Testis (tissue), 3 donors: ENCODE results near the gene MLXIPL. TPM values are rescaled to one million over a fixed set of nuclear protein-coding genes. Genes with fewer than 3 reads are reported as not detected.

Experiments used
- DNase-seq: peaks from one replicate; pipeline ENCODE4 v3.0.0-alpha.2; 2019
- H3K27ac ChIP-seq, 2 donors: fragments of 200-600 bp; sonication (generic); one replicate each; pipeline ENCODE4 v1.5.1; 2019
- H3K27me3 ChIP-seq: fragments of 200-600 bp; sonication (generic); one replicate; pipeline ENCODE4 v1.5.1; 2019
- H3K36me3 ChIP-seq: fragments of 200-600 bp; sonication (generic); one replicate; pipeline ENCODE4 v1.5.1; 2017; ENCODE audit warnings: low read depth; ENCODE audit errors: missing control alignments
- H3K4me1 ChIP-seq: fragments of 200-600 bp; sonication (generic); one replicate; pipeline ENCODE4 v1.5.1; 2019
- H3K4me3 ChIP-seq, 2 donors: fragments of 200-600 bp; sonication (generic); one replicate each; pipeline ENCODE4 v1.5.1; 2017 to 2019
- H3K9me3 ChIP-seq: fragments of 200-600 bp; sonication (generic); one replicate; pipeline ENCODE4 v1.5.1; 2017
- CTCF ChIP-seq, 3 experiments: fragments of 450-650 bp in 2 of 3; fragments of 200-600 bp in 1 of 3; sonication (generic) in 1 of 3; IDR thresholded peaks; one replicate each; pipeline ENCODE4 v1.5.1; 2016 to 2019; ENCODE audit warnings: antibody characterized with exemption in 3 of 3, mild to moderate bottlenecking in 2 of 3, moderate library complexity in 1 of 3
- POLR2A ChIP-seq: fragments of 450-650 bp; IDR thresholded peaks from one replicate; pipeline ENCODE4 v1.6.1; 2017; ENCODE audit warnings: antibody characterized with exemption, mild to moderate bottlenecking, moderate library complexity
- WGBS, 2 donors: methylation state at CpG; one replicate each; pipeline ENCODE4 v1.1.5; 2018; 5-methylcytosine and 5-hydroxymethylcytosine counted together
- intact Hi-C: fragments of 100-400 bp; cut with DNase I; formaldehyde crosslinking; loops from one replicate; pipeline ENCODE4 v1.15.1; 2023; ENCODE audit warnings: low total_unique reads
- polyA plus RNA-seq: library from polyadenylated mRNA; stranded (reverse); fragments of 350-450 nt; fragmentation: Illumina TruSeq; extraction: RNeasy Lipid Tissue Mini Kit (QIAGEN cat#74804); gene quantifications from one replicate; pipeline ENCODE4 v1.2.3, GENCODE V29; 2014; ENCODE audit warnings: low read depth, low replicate concordance; ENCODE audit not compliant: insufficient read depth
- total RNA-seq, 2 donors: library from RNA; depleted of rRNA; stranded (reverse); fragments of >200 nt; gene quantifications; one replicate each; pipeline ENCODE4 v1.2.3, GENCODE V29; 2016

MLXIPL gene
- total and polyA plus RNA-seq, 3 donors from 2014 or later = 34.2 to 215 (median 160) TPM

DNA sequence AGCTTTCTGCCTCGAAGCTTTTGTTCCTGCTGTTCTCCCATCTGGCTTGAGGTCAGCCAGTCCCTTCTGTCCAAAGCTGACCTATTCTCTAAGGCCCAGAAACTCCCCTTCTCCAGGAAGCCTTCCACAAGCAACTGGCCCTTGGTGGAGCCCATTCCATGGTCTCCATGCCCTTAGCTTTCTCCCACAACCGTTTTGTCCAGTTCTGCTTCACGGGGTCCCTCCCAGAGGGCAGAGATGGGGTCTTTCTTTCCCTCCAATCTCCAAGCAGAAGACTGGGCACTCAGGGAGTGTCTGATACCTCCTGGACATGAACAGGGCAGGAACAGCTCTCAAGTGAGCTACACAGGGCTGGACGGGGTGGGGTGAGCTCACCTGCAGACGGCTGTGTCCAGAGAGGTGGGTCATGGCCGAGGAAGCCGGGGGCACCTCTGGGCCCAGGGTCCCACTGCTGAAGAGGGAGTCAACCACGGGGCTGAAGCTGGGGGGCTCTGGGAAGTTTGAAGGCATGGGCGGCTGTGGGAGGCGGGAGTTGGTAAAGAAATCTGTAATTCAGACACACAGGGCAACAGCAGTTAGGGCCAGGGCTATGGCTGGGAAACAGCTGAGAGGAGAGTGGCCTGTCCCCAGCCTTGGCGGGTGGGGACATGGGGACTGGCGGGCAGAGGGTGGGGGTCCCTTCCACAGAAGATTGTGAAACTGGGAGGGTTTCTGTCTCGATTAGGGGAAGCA is 25.0 kb downstream of the MLXIPL start:
- Histone ChIP-seq H3K36me3 (no peaks in the 10 kb centered on the region), H3K27ac (no peak overlapping the region), H3K4me3 (no peak overlapping the region), H3K4me1 (no peaks in the 10 kb centered on the region), H3K27me3 (no peaks in the 10 kb centered on the region), H3K9me3 (no peaks in the 10 kb centered on the region)
- intact Hi-C loops = no loop called here
- DNase-seq = no peak
- WGBS, 2 donors = 70 to 73% methylated on average over 13 of the region's 13 CpGs
- no peak for TF ChIP-seq POLR2A
- no peak for TF ChIP-seq CTCF (IDR thresholded peaks at IDR 0.05)

DNA sequence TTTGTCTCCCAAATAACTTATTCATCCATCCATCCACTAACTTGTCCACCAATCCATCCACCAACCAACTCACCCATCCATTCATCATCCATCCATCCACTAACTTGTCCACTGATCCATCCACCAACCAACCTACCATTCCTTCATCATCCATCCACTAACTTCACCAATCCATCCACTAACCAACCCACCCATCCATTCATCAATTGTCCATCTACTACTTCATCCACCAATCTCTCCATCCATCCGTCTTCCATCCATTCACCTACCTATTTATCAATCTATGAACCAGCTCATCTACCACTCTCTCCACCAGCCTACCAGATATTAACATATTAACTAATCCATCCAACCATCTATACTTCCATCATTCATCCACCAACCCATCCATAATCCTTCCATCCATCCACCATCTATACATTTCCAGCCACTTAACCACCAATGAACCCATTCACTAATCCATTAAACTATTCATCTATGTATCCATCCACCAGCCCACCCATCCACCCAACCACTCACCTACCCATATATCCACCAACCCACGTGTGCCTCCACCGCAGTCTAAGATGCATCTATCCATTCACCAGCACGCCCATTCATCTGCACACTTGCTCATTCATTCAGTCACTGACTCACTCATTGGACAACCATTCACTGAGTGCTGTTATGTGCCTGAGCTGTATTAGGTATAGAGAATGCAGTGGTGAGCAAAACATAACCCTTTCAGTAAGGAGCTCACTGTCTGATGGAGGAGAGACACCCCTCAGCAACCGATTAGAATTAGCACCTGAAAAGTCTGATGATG is 26.1 kb downstream of the MLXIPL start:
- Histone ChIP-seq H3K9me3 (no peaks in the 10 kb centered on the region), H3K36me3 (no peaks in the 10 kb centered on the region), H3K4me3 (no peak overlapping the region), H3K27me3 (no peaks in the 10 kb centered on the region), H3K27ac (no peak overlapping the region), H3K4me1 (no peaks in the 10 kb centered on the region)
- TF ChIP-seq POLR2A (no peak), CTCF (IDR thresholded peaks at IDR 0.05) (no peak)
- intact Hi-C loops = no loop called here
- WGBS, 2 donors = 93% methylated on average over 5 of the region's 5 CpGs
- DNase-seq = no peak

- no peaks in the 10 kb centered on the region for H3K4me1 ChIP-seq
- no peak for TF ChIP-seq CTCF (IDR thresholded peaks at IDR 0.05)
- no peak for TF ChIP-seq POLR2A
- no peaks in the 10 kb centered on the region for H3K9me3 ChIP-seq
- H3K36me3 ChIP-seq = no peaks in the 10 kb centered on the region
- intact Hi-C loops = no loop called here
- 72 to 75% methylated on average over 25 to 37 of the region's 37 CpGs for WGBS, 2 donors
- no peak overlapping the region for H3K4me3 ChIP-seq
- H3K27ac ChIP-seq = no peak overlapping the region
- H3K27me3 ChIP-seq = no peaks in the 10 kb centered on the region
- DNase-seq = no peak
These were observed 27.9 kb downstream of the MLXIPL start for GRCh38 chr7:73596191-73597065.

- Histone ChIP-seq H3K9me3 (no peaks in the 10 kb centered on the region), H3K27ac (no peak overlapping the region), H3K27me3 (no peaks in the 10 kb centered on the region), H3K4me3 (no peak overlapping the region), H3K4me1 (no peaks in the 10 kb centered on the region), H3K36me3 (no peaks in the 10 kb centered on the region)
- TF ChIP-seq CTCF (IDR thresholded peaks at IDR 0.05) (no peak), POLR2A (no peak)
- 87% methylated on average over 6 of the region's 9 CpGs; no CpG with 5 or more reads in 1 of the 2 donors for WGBS, 2 donors
- intact Hi-C loops = no loop called here
- DNase-seq = no peak
These were observed 29.0 kb downstream of the MLXIPL start for GRCh38 chr7:73595358-73595757.
